GM12878 (cell line): ENCODE measurements around the gene AXIN1. TPM values are rescaled to one million over a fixed set of nuclear protein-coding genes. Genes with fewer than 3 reads are reported as not detected.
A peak's percentile ranks its signal among the peaks of the same experiment; 100 is the strongest.

Experiments
- ATF7 ChIP-seq: fragments of 450-650 bp; IDR thresholded peaks from 2 replicates; pipeline ENCODE4 v1.6.1; 2016; ENCODE audit warnings: low read depth, mild to moderate bottlenecking
- BCL11A ChIP-seq: IDR thresholded peaks from 2 replicates; pipeline ENCODE4 v1.6.1; 2011; ENCODE audit warnings: low read depth, low read length
- BHLHE40 ChIP-seq, 2 experiments: fragments of 450-650 bp in 1 of 2; IDR thresholded peaks; 2 replicates each; pipeline ENCODE4 v1.6.1; 2011 to 2017; ENCODE audit warnings: low read depth in 2 of 2, borderline replicate concordance in 1 of 2, improper control_type of control experiment in 1 of 2, low read length in 1 of 2, mild to moderate bottlenecking in 1 of 2
- CBX5 ChIP-seq: sonication (generic); IDR thresholded peaks from 2 replicates; pipeline ENCODE4 v1.6.1; 2016; ENCODE audit warnings: low read depth, moderate library complexity, mild to moderate bottlenecking, inconsistent platforms
- CREB1 ChIP-seq: IDR thresholded peaks from 2 replicates; pipeline ENCODE4 v1.6.1; 2012; ENCODE audit warnings: low read depth, mild to moderate bottlenecking, inconsistent platforms
- IKZF1 ChIP-seq: fragments of 450-650 bp; conservative IDR thresholded peaks from 2 replicates; pipeline ENCODE4 v1.6.1; 2017; ENCODE audit warnings: antibody characterized with exemption, mild to moderate bottlenecking
- MEF2B ChIP-seq: fragments of 450-650 bp; IDR thresholded peaks from 2 replicates; pipeline ENCODE4 v1.6.1; 2018; ENCODE audit warnings: mild to moderate bottlenecking, moderate library complexity; ENCODE audit not compliant: partially characterized antibody, poor library complexity, severe bottlenecking
- NBN ChIP-seq: fragments of 450-650 bp; IDR thresholded peaks from 2 replicates; pipeline ENCODE4 v1.6.1; 2016
- NR2F1 ChIP-seq: fragments of 450-650 bp; conservative IDR thresholded peaks from 2 replicates; pipeline ENCODE4 v1.6.1; 2017; ENCODE audit warnings: mild to moderate bottlenecking
- POLR2AphosphoS5 ChIP-seq: IDR thresholded peaks from 2 replicates; pipeline ENCODE4 v1.6.1; 2011; ENCODE audit warnings: mild to moderate bottlenecking, low read length, inconsistent platforms
- POU2F2 ChIP-seq: IDR thresholded peaks from 3 replicates; pipeline ENCODE4 v1.6.1; 2011; ENCODE audit warnings: low read depth, mild to moderate bottlenecking, low read length, borderline replicate concordance
- RUNX3 ChIP-seq: IDR thresholded peaks from 2 replicates; pipeline ENCODE4 v1.6.1; 2012; ENCODE audit warnings: low read length, inconsistent platforms
- SIN3A ChIP-seq: IDR thresholded peaks from 2 replicates; pipeline ENCODE4 v1.6.1; 2012; ENCODE audit warnings: low read depth, low read length, improper control_type of control experiment
- SRF ChIP-seq, 2 experiments: IDR thresholded peaks; 2 replicates each; pipeline ENCODE4 v1.6.1; 2011; ENCODE audit warnings: low read depth in 2 of 2, low read length in 2 of 2, mild to moderate bottlenecking in 1 of 2, moderate library complexity in 1 of 2
- YY1 ChIP-seq: IDR thresholded peaks from 2 replicates; pipeline ENCODE4 v1.6.1; 2011; ENCODE audit warnings: low read depth, mild to moderate bottlenecking, low read length
- ZBED1 ChIP-seq: IDR thresholded peaks from 2 replicates; pipeline ENCODE4 v1.6.1; 2016; ENCODE audit warnings: borderline replicate concordance
- ZNF622 ChIP-seq: fragments of 450-650 bp; IDR thresholded peaks from 2 replicates; pipeline ENCODE4 v1.6.1; 2017; ENCODE audit warnings: mild to moderate bottlenecking, inconsistent platforms
- polyA plus RNA-seq, 11 experiments: library from polyadenylated mRNA; depleted of rRNA in 4 of 11; unstranded in 6 of 11; stranded (reverse) in 5 of 11; fragments of >200 nt; fragmentation: Nextera tagmentation in 4 of 11; fragmentation: Illumina TruSeq in 1 of 11; extraction: Ambion mirVana in 4 of 11; extraction: Trizol in 1 of 11; gene quantifications; 1 replicate in 1 of 11; 2 replicates in 10 of 11; pipeline versions ENCODE4 v1.2.1 to v1.2.3, GENCODE V29; 2011 to 2016; ENCODE audit warnings: inconsistent platforms in 2 of 11, missing spikeins in 2 of 11, low read depth in 1 of 11
- total RNA-seq, 4 experiments: library from RNA; depleted of rRNA in 3 of 4; stranded (reverse); fragments of >200 nt in 3 of 4; fragmentation: Illumina TruSeq in 1 of 4; extraction: Trizol in 1 of 4; gene quantifications; 2 replicates each; pipeline versions ENCODE4 v1.2.1 to v1.2.3, GENCODE V29; 2013 to 2021
- TF ChIP-seq, protein P1 (sequence below): IDR thresholded peaks from 2 replicates; pipeline ENCODE4 v1.6.1; 2012; ENCODE audit warnings: mild to moderate bottlenecking, low read depth, low read length
- TF ChIP-seq, protein P2 (sequence below): fragments of 450-650 bp; IDR thresholded peaks from 2 replicates; pipeline ENCODE4 v1.6.1; 2016; ENCODE audit warnings: mild to moderate bottlenecking
- TF ChIP-seq, protein P3 (sequence below): fragments of 450-650 bp; IDR thresholded peaks from 2 replicates; pipeline ENCODE4 v1.6.1; 2017; ENCODE audit warnings: low read depth, mild to moderate bottlenecking, moderate library complexity
- TF ChIP-seq, protein P4 (sequence below): fragments of 450-650 bp; IDR thresholded peaks from 2 replicates; pipeline ENCODE4 v1.6.1; 2017; ENCODE audit warnings: mild to moderate bottlenecking, low read depth, inconsistent platforms; ENCODE audit not compliant: poor library complexity, severe bottlenecking

AXIN1 gene
- total and polyA plus RNA-seq, 10 of the 15 experiments (the other 5 are each of a cell fraction or from before 2014, with no cell fraction given): 0.26 to 27.1 (median 7.7) TPM

DNA sequence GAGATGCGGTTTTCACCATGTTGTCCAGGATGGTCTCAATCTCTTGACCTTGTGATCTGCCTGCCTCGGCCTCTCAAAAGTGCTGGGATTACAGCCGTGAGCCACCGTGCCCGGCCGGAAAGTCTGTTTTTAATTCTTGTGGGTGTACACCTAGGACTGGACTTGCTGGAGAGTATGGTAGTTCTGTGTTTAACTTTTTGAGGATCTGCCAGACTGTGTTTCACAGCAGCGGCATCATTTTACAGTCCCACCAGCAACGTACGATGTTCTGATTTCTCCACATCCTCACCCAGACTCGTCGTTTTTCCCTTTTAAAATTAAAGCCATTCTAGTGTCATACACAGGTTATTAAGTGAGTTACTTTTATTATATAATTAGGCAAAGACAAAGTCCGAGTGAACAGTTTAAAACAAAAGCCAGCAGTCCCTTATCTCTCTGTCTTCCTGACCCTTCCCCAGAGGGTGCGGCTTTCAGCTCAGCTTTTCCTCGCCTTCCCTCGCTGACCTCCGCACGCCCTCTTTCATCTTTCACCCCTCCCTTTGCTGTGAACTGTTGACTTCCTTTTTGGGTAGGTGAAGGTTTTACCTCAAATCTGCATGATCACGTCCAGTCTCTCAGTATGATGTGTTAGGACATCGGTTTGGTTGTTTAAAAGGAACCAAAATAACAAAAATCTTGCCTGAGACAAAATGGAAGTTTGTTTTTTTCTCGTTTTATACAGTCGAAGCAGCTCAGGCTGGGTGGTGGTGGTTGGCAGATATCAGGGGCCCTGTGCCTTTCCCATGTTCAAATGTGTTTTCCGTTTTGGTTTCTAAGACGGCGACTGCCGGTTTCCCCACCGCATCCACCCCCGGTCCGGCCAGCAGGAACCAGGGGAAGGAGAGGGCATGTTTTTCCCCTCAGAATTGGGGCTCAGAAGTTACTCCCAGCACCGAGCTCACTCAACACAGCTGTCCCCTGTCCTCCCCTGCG lies 99.9 kb downstream of the AXIN1 start (continued):
- TF ChIP-seq, protein P1, sequence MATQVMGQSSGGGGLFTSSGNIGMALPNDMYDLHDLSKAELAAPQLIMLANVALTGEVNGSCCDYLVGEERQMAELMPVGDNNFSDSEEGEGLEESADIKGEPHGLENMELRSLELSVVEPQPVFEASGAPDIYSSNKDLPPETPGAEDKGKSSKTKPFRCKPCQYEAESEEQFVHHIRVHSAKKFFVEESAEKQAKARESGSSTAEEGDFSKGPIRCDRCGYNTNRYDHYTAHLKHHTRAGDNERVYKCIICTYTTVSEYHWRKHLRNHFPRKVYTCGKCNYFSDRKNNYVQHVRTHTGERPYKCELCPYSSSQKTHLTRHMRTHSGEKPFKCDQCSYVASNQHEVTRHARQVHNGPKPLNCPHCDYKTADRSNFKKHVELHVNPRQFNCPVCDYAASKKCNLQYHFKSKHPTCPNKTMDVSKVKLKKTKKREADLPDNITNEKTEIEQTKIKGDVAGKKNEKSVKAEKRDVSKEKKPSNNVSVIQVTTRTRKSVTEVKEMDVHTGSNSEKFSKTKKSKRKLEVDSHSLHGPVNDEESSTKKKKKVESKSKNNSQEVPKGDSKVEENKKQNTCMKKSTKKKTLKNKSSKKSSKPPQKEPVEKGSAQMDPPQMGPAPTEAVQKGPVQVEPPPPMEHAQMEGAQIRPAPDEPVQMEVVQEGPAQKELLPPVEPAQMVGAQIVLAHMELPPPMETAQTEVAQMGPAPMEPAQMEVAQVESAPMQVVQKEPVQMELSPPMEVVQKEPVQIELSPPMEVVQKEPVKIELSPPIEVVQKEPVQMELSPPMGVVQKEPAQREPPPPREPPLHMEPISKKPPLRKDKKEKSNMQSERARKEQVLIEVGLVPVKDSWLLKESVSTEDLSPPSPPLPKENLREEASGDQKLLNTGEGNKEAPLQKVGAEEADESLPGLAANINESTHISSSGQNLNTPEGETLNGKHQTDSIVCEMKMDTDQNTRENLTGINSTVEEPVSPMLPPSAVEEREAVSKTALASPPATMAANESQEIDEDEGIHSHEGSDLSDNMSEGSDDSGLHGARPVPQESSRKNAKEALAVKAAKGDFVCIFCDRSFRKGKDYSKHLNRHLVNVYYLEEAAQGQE: no peak
- peak; percentile 34; the same call in 1 of the 2 replicates for TF ChIP-seq ATF7
- peak; percentile 61; the same call in 1 of the 2 replicates for TF ChIP-seq RUNX3
- TF ChIP-seq IKZF1: peak; percentile 25; the same call in 1 of the 2 replicates
- no peak for TF ChIP-seq ZNF622
- peak in 1 of 2 experiments; percentile 52; a peak in 1 of 4 replicates for TF ChIP-seq SRF (IDR thresholded peaks at IDR 0.05; ENCODE audit: low read depth in 2 of 2, low read length in 2 of 2)
- peak; percentile 62; the same call in 1 of the 2 replicates for TF ChIP-seq NBN
- TF ChIP-seq, protein P2, sequence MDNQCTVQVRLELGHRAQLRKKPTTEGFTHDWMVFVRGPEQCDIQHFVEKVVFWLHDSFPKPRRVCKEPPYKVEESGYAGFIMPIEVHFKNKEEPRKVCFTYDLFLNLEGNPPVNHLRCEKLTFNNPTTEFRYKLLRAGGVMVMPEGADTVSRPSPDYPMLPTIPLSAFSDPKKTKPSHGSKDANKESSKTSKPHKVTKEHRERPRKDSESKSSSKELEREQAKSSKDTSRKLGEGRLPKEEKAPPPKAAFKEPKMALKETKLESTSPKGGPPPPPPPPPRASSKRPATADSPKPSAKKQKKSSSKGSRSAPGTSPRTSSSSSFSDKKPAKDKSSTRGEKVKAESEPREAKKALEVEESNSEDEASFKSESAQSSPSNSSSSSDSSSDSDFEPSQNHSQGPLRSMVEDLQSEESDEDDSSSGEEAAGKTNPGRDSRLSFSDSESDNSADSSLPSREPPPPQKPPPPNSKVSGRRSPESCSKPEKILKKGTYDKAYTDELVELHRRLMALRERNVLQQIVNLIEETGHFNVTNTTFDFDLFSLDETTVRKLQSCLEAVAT: no peak
- TF ChIP-seq SIN3A: no peak
- 0 out of 2 replicates have a peak, but pooled peaks have one; percentile 19 for TF ChIP-seq YY1
- TF ChIP-seq, protein P3, sequence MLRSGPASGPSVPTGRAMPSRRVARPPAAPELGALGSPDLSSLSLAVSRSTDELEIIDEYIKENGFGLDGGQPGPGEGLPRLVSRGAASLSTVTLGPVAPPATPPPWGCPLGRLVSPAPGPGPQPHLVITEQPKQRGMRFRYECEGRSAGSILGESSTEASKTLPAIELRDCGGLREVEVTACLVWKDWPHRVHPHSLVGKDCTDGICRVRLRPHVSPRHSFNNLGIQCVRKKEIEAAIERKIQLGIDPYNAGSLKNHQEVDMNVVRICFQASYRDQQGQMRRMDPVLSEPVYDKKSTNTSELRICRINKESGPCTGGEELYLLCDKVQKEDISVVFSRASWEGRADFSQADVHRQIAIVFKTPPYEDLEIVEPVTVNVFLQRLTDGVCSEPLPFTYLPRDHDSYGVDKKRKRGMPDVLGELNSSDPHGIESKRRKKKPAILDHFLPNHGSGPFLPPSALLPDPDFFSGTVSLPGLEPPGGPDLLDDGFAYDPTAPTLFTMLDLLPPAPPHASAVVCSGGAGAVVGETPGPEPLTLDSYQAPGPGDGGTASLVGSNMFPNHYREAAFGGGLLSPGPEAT: peak; percentile 39
- no peak for TF ChIP-seq POLR2AphosphoS5
- no peak for TF ChIP-seq CBX5
- TF ChIP-seq CREB1: peak; percentile 44; the same call in 1 of the 2 replicates
- TF ChIP-seq, protein P4, sequence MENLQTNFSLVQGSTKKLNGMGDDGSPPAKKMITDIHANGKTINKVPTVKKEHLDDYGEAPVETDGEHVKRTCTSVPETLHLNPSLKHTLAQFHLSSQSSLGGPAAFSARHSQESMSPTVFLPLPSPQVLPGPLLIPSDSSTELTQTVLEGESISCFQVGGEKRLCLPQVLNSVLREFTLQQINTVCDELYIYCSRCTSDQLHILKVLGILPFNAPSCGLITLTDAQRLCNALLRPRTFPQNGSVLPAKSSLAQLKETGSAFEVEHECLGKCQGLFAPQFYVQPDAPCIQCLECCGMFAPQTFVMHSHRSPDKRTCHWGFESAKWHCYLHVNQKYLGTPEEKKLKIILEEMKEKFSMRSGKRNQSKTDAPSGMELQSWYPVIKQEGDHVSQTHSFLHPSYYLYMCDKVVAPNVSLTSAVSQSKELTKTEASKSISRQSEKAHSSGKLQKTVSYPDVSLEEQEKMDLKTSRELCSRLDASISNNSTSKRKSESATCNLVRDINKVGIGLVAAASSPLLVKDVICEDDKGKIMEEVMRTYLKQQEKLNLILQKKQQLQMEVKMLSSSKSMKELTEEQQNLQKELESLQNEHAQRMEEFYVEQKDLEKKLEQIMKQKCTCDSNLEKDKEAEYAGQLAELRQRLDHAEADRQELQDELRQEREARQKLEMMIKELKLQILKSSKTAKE: peak; percentile 79
- TF ChIP-seq BHLHE40 (IDR thresholded peaks at IDR 0.05; ENCODE audit: borderline replicate concordance in 1 of 2, low read depth in 2 of 2, low read length in 1 of 2): peak; percentile 19 to 22; a peak in 1 of 4 replicates
- peak; percentile 30 for TF ChIP-seq MEF2B
- TF ChIP-seq POU2F2: peak; percentile 71; the same call in 1 of the 3 replicates
- no peak for TF ChIP-seq BCL11A
- peak; percentile 57; the same call in 1 of the 2 replicates for TF ChIP-seq NR2F1
- TF ChIP-seq ZBED1: no peak
- TF ChIP-seq, all 136 proteins: peak for 18
